GM19452 (cell line): ENCODE results near the gene SLC25A24.
"Not testable (repeated sequence)": the region's sequence is repeated elsewhere in the genome, so short reads cannot be mapped to it uniquely, and the experiment has no call there.

Experiments used
- ATAC-seq: cut with Tn5 transposase; IDR thresholded peaks from one replicate; pipeline ENCODE4 v1.9.1; 2021; ENCODE audit not compliant: unreplicated experiment

The SLC25A24 gene

GRCh38 chr1:108199781-108200686 is at the start of gene SLC25A24:
TSS of gene SLC25A24 (minus strand) at chr1:108200343. CDS start at chr1:108200138, 205 bp downstream.
- no peak for ATAC-seq

- not testable (repeated sequence) for ATAC-seq
Measured at GRCh38 chr1:108243976-108244375, 43.8 kb upstream of the SLC25A24 start, which contains the start of gene NBPF4. TSS of gene NBPF4 (minus strand) at chr1:108244076. CDS start at chr1:108243761, 315 bp downstream.

- not testable (repeated sequence) for ATAC-seq
Measured at GRCh38 chr1:108239426-108239825, 39.3 kb upstream of the SLC25A24 start.

- ATAC-seq = not testable (repeated sequence)
Measured at GRCh38 chr1:108235308-108235707, 35.2 kb upstream of the SLC25A24 start.

GRCh38 chr1:108232183-108232582 is 32.0 kb upstream of the SLC25A24 start:
- not testable (repeated sequence) for ATAC-seq

GRCh38 chr1:108229976-108230375 is 29.8 kb upstream of the SLC25A24 start:
- ATAC-seq = not testable (repeated sequence)

- not testable (repeated sequence) for ATAC-seq
Measured at GRCh38 chr1:108227772-108228171, 27.6 kb upstream of the SLC25A24 start.

GRCh38 chr1:108226855-108227254 is 26.7 kb upstream of the SLC25A24 start:
- ATAC-seq = not testable (repeated sequence)

GRCh38 chr1:108223226-108223625 is 23.1 kb upstream of the SLC25A24 start:
- not testable (repeated sequence) for ATAC-seq

- not testable (repeated sequence) for ATAC-seq
Measured at GRCh38 chr1:108217515-108218174, 17.5 kb upstream of the SLC25A24 start.

- not testable (repeated sequence) for ATAC-seq
Measured at GRCh38 chr1:108217007-108217406, 16.9 kb upstream of the SLC25A24 start.

GRCh38 chr1:108216028-108216890 is 16.1 kb upstream of the SLC25A24 start:
- ATAC-seq = not testable (repeated sequence)

- ATAC-seq = not testable (repeated sequence)
Measured at GRCh38 chr1:108214641-108215465, 14.7 kb upstream of the SLC25A24 start.

- ATAC-seq = no peak
Measured at GRCh38 chr1:108211014-108211413, 10.9 kb upstream of the SLC25A24 start.

GRCh38 chr1:108209456-108210108 is 9.4 kb upstream of the SLC25A24 start:
- no peak for ATAC-seq

- ATAC-seq = no peak
Measured at GRCh38 chr1:108208724-108209446, 8.7 kb upstream of the SLC25A24 start.

- ATAC-seq = not testable (repeated sequence)
Measured at GRCh38 chr1:108203582-108203981, 3.4 kb upstream of the SLC25A24 start.

GRCh38 chr1:108201687-108202086 is 1.5 kb upstream of the SLC25A24 start:
- ATAC-seq = no peak

GRCh38 chr1:108200687-108201051 is 526 bp upstream of the SLC25A24 start:
- ATAC-seq = no peak
